HL-60 (cell line): Measurements from ENCODE around the gene GSTM1.

Experiments used
- DNase-seq, 2 experiments: peaks; one replicate each; pipeline ENCODE4 v3.0.0-alpha.2; 2010 to 2020; ENCODE audit warnings: low read depth in 1 of 2, low spot score in 1 of 2
- H3K27ac ChIP-seq: fragments of 250-450 bp; sonication (Bioruptor Pico); replicated peaks from 2 replicates; pipeline ENCODE4 v1.5.1; 2020; ENCODE audit warnings: mild to moderate bottlenecking, moderate library complexity
- H3K27me3 ChIP-seq: fragments of 250-450 bp; sonication (Bioruptor Pico); 2 replicates; pipeline ENCODE4 v1.5.1; 2021; ENCODE audit warnings: mild to moderate bottlenecking, moderate library complexity; ENCODE audit not compliant: insufficient read depth, poor library complexity, severe bottlenecking
- H3K4me3 ChIP-seq: replicated peaks from 2 replicates; pipeline ENCODE4 v1.5.1; 2011; ENCODE audit warnings: mild to moderate bottlenecking, control low read depth, low read length; ENCODE audit not compliant: insufficient read depth
- CTCF ChIP-seq: IDR thresholded peaks from one replicate; pipeline ENCODE4 v1.5.1; 2011; ENCODE audit warnings: low read length, control low read depth, inconsistent platforms; ENCODE audit not compliant: insufficient read depth
- GABPA ChIP-seq: IDR thresholded peaks from 2 replicates; pipeline ENCODE4 v1.6.1; 2012; ENCODE audit warnings: low read depth
- POLR2AphosphoS5 ChIP-seq: IDR thresholded peaks from 2 replicates; pipeline ENCODE4 v1.6.1; 2012; ENCODE audit warnings: low read depth
- SPI1 ChIP-seq: IDR thresholded peaks from 2 replicates; pipeline ENCODE4 v1.6.1; 2012; ENCODE audit warnings: low read depth, mild to moderate bottlenecking, borderline replicate concordance
- TF ChIP-seq, protein P1 (sequence below): IDR thresholded peaks from 2 replicates; pipeline ENCODE4 v1.6.1; 2012; ENCODE audit warnings: low read depth; ENCODE audit not compliant: insufficient replicate concordance

Gene GSTM1

GRCh38 chr1:109726007-109726406 is 38.4 kb downstream of the GSTM1 start:
- DNase-seq = no peak
- H3K4me3 ChIP-seq = no peak overlapping the region
- H3K27ac ChIP-seq = no peak overlapping the region
- H3K27me3 ChIP-seq = no peaks in the 10 kb centered on the region
- TF ChIP-seq, protein P1, sequence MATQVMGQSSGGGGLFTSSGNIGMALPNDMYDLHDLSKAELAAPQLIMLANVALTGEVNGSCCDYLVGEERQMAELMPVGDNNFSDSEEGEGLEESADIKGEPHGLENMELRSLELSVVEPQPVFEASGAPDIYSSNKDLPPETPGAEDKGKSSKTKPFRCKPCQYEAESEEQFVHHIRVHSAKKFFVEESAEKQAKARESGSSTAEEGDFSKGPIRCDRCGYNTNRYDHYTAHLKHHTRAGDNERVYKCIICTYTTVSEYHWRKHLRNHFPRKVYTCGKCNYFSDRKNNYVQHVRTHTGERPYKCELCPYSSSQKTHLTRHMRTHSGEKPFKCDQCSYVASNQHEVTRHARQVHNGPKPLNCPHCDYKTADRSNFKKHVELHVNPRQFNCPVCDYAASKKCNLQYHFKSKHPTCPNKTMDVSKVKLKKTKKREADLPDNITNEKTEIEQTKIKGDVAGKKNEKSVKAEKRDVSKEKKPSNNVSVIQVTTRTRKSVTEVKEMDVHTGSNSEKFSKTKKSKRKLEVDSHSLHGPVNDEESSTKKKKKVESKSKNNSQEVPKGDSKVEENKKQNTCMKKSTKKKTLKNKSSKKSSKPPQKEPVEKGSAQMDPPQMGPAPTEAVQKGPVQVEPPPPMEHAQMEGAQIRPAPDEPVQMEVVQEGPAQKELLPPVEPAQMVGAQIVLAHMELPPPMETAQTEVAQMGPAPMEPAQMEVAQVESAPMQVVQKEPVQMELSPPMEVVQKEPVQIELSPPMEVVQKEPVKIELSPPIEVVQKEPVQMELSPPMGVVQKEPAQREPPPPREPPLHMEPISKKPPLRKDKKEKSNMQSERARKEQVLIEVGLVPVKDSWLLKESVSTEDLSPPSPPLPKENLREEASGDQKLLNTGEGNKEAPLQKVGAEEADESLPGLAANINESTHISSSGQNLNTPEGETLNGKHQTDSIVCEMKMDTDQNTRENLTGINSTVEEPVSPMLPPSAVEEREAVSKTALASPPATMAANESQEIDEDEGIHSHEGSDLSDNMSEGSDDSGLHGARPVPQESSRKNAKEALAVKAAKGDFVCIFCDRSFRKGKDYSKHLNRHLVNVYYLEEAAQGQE = no peak

GRCh38 chr1:109726728-109727373 is 39.2 kb downstream of the GSTM1 start:
- H3K4me3 ChIP-seq = no peak overlapping the region
- DNase-seq = no peak
- H3K27ac ChIP-seq = no peak overlapping the region
- TF ChIP-seq CTCF = no peak
- no peak for TF ChIP-seq GABPA
- TF ChIP-seq POLR2AphosphoS5 = no peak
- TF ChIP-seq, protein P1 = no peak
- TF ChIP-seq SPI1 = no peak
- no peaks in the 10 kb centered on the region for H3K27me3 ChIP-seq

DNA sequence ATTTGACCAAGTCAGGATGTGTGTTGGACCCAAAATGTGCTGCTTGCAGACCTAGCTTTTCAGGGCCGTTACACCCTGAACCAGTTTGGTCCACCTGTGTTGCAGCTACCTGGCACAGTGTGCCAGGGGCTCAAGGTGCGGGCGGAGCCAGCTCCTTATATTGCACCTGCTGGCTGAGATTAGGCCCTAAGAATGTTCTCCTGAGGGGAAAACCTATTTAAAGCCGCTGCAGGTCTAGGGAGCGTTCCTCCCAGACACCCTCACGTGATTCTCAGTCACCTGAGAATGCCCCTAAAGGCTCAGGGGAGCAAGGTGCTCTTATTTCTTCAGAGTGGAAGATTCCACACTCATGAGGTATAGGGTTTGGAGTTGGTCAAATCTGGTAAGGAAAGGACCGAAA is 41.3 kb downstream of the GSTM1 start:
- H3K4me3 ChIP-seq = no peak overlapping the region
- no peak overlapping the region for H3K27ac ChIP-seq
- DNase-seq = no peak
- no peaks in the 10 kb centered on the region for H3K27me3 ChIP-seq
- TF ChIP-seq POLR2AphosphoS5 = no peak
- TF ChIP-seq, protein P1 = no peak
- no peak for TF ChIP-seq CTCF
- no peak for TF ChIP-seq SPI1
- no peak for TF ChIP-seq GABPA
